Right hindlimb (tissue), 1 donor: ENCODE data around the gene BAHCC1.

Source experiments
- DNase-seq: peaks from one replicate; pipeline ENCODE4 v3.0.0-alpha.2; 2018

Gene BAHCC1

GRCh38 chr17:81482673-81483072, 87.4 kb downstream of the BAHCC1 start:
- DNase-seq, result no peak

- peak; percentile 84 for DNase-seq
Observed at GRCh38 chr17:81483085-81483861, 88.0 kb downstream of the BAHCC1 start.

GRCh38 chr17:81483862-81484194, 88.6 kb downstream of the BAHCC1 start:
- no peak for DNase-seq

- peak; percentile 90 for DNase-seq
Observed at GRCh38 chr17:81484195-81484979, 89.1 kb downstream of the BAHCC1 start.

GRCh38 chr17:81486199-81486810, 91.0 kb downstream of the BAHCC1 start:
- no peak for DNase-seq

GRCh38 chr17:81487089-81487486, 91.8 kb downstream of the BAHCC1 start:
- no peak for DNase-seq

- peak; percentile 88 for DNase-seq
Observed at GRCh38 chr17:81487487-81488275, 92.4 kb downstream of the BAHCC1 start.

- DNase-seq, result peak; percentile 28
Observed at GRCh38 chr17:81488276-81488860, 93.1 kb downstream of the BAHCC1 start.

- DNase-seq, result peak; percentile 24
Observed at GRCh38 chr17:81489012-81489997, 94.0 kb downstream of the BAHCC1 start.

- DNase-seq, result no peak
Observed at GRCh38 chr17:81489998-81490992, 95.0 kb downstream of the BAHCC1 start.

- DNase-seq, result peak; percentile 20
Observed at GRCh38 chr17:81491181-81491581, 95.9 kb downstream of the BAHCC1 start.

GRCh38 chr17:81491761-81492160, 96.5 kb downstream of the BAHCC1 start:
- peak; percentile 34 for DNase-seq

GRCh38 chr17:81492202-81492601, 96.9 kb downstream of the BAHCC1 start:
- no peak for DNase-seq

GRCh38 chr17:81492706-81493105, 97.4 kb downstream of the BAHCC1 start:
- no peak for DNase-seq

GRCh38 chr17:81493198-81494038, 98.2 kb downstream of the BAHCC1 start:
- DNase-seq, result no peak

GRCh38 chr17:81494626-81495377, 99.5 kb downstream of the BAHCC1 start:
- peak; percentile 66 for DNase-seq

GRCh38 chr17:81498953-81499600, 103.8 kb downstream of the BAHCC1 start:
- peak; percentile 18 for DNase-seq

- no peak for DNase-seq
Observed at GRCh38 chr17:81499601-81499970, 104.3 kb downstream of the BAHCC1 start.
